GM18867 (cell line): ENCODE measurements around the gene CTSL.

Source experiments
- ATAC-seq: cut with Tn5 transposase; IDR thresholded peaks from one replicate; pipeline ENCODE4 v1.9.1; 2021; ENCODE audit warnings: mild to moderate bottlenecking, moderate library complexity; ENCODE audit not compliant: unreplicated experiment

The CTSL gene

GRCh38 chr9:87725900-87726709 is at the start of gene CTSL:
Gene CTSL, plus strand, starts transcription at chr9:87726119. Its CDS starts 1,485 bp downstream, at chr9:87727604.
- no peak for ATAC-seq

- no peak for ATAC-seq
These were observed 48.7 kb upstream of the CTSL start for GRCh38 chr9:87676976-87677775.

- no peak for ATAC-seq
These were observed 47.9 kb upstream of the CTSL start for GRCh38 chr9:87677776-87678587.

- ATAC-seq, result no peak
These were observed 47.1 kb upstream of the CTSL start for GRCh38 chr9:87678650-87679355.

- no peak for ATAC-seq
These were observed 44.5 kb upstream of the CTSL start for GRCh38 chr9:87681271-87682061.

- ATAC-seq, result no peak
These were observed 43.8 kb upstream of the CTSL start for GRCh38 chr9:87682085-87682484.

GRCh38 chr9:87682618-87683017 is 43.3 kb upstream of the CTSL start:
- ATAC-seq, result no peak

- ATAC-seq, result no peak
These were observed 41.9 kb upstream of the CTSL start for GRCh38 chr9:87683751-87684626.

GRCh38 chr9:87684627-87685219 is 41.2 kb upstream of the CTSL start:
- no peak for ATAC-seq

GRCh38 chr9:87685441-87685840 is 40.5 kb upstream of the CTSL start:
- ATAC-seq, result no peak

GRCh38 chr9:87685871-87686519 is 39.9 kb upstream of the CTSL start:
- ATAC-seq, result no peak

GRCh38 chr9:87686520-87687090 is 39.3 kb upstream of the CTSL start:
- ATAC-seq, result no peak

GRCh38 chr9:87687207-87687606 is 38.7 kb upstream of the CTSL start:
- ATAC-seq, result no peak

- ATAC-seq, result no peak
These were observed 31.6 kb upstream of the CTSL start for GRCh38 chr9:87694236-87694755.

- ATAC-seq, result no peak
These were observed 30.4 kb upstream of the CTSL start for GRCh38 chr9:87695523-87695922.

GRCh38 chr9:87696641-87697040 is 29.3 kb upstream of the CTSL start:
- no peak for ATAC-seq

GRCh38 chr9:87698069-87698809 is 27.7 kb upstream of the CTSL start:
- no peak for ATAC-seq
